Left ventricle myocardium inferior (tissue), 1 donor: ENCODE data around the gene MRPL2. TPM values are rescaled to one million over a fixed set of nuclear protein-coding genes. Genes with fewer than 3 reads are reported as not detected.

Experiments used
- DNase-seq: peaks from one replicate; pipeline ENCODE4 v3.0.0-alpha.2; 2020
- H3K27ac ChIP-seq: fragments of 200-600 bp; replicated peaks from 2 replicates; pipeline ENCODE4 v1.8.0; 2021
- H3K27me3 ChIP-seq: fragments of 200-600 bp; 2 replicates; pipeline ENCODE4 v1.8.0; 2021; ENCODE audit warnings: low read depth
- H3K36me3 ChIP-seq: fragments of 200-600 bp; 2 replicates; pipeline ENCODE4 v1.8.0; 2021
- H3K4me1 ChIP-seq: fragments of 200-600 bp; 2 replicates; pipeline ENCODE4 v1.8.0; 2021
- H3K4me3 ChIP-seq: fragments of 200-600 bp; 2 replicates; pipeline ENCODE4 v1.8.0; 2021; ENCODE audit warnings: mild to moderate bottlenecking, moderate library complexity
- H3K9me3 ChIP-seq: fragments of 200-600 bp; replicated peaks from 2 replicates; pipeline ENCODE4 v1.8.0; 2021
- CTCF ChIP-seq: fragments of 200-600 bp; IDR thresholded peaks from 2 replicates; pipeline ENCODE4 v1.8.0; 2021; ENCODE audit warnings: antibody characterized with exemption, mild to moderate bottlenecking, borderline replicate concordance
- intact Hi-C: fragments of 100-400 bp; cut with micrococcal nuclease; formaldehyde crosslinking; loops from one replicate; pipeline ENCODE4 v1.11.0; 2022
- total RNA-seq: library from RNA; stranded (reverse); fragmentation: NEBNext Ultra II Directional; extraction: Animal tissue kit (Norgen Biotek cat#: 25700); gene quantifications from one replicate; pipeline ENCODE4 v1.2.1, GENCODE V29; 2021
- donor health status: DM: no; HTN: yes; CAD: no; lungs with severe emphysema.

MRPL2 gene
- total RNA-seq, 1 donor from 2014 or later = 94.9 TPM

GRCh38 chr6:43074847-43075669 lies 15.8 kb upstream of the MRPL2 start:
- no peak overlapping the region for H3K27ac ChIP-seq
- H3K4me1 ChIP-seq = peaks cover 15% of the 10 kb centered on the region
- intact Hi-C loops = no loop called here
- H3K9me3 ChIP-seq = no peaks in the 10 kb centered on the region
- DNase-seq = no peak
- no peak for TF ChIP-seq CTCF
- peaks cover 29% of the 10 kb centered on the region for H3K27me3 ChIP-seq
- H3K4me3 ChIP-seq = no peak overlapping the region
- peaks cover 47% of the 10 kb centered on the region for H3K36me3 ChIP-seq

- Histone ChIP-seq H3K36me3 (peaks cover 71% of the 10 kb centered on the region), H3K4me1 (no peaks in the 10 kb centered on the region), H3K4me3 (no peak overlapping the region), H3K27ac (no peak overlapping the region), H3K9me3 (no peaks in the 10 kb centered on the region), H3K27me3 (no peaks in the 10 kb centered on the region)
- DNase-seq = no peak
- TF ChIP-seq CTCF = peak; percentile 38
- intact Hi-C loops = no loop called here
Measured at GRCh38 chr6:43070028-43070632, 10.9 kb upstream of the MRPL2 start.

GRCh38 chr6:43062818-43063217 lies 3.6 kb upstream of the MRPL2 start:
- no peak for DNase-seq
- Histone ChIP-seq H3K9me3 (no peaks in the 10 kb centered on the region), H3K27ac (no peak overlapping the region), H3K27me3 (no peaks in the 10 kb centered on the region), H3K4me3 (no peak overlapping the region), H3K36me3 (peaks cover 53% of the 10 kb centered on the region), H3K4me1 (peaks cover 33% of the 10 kb centered on the region)
- no peak for TF ChIP-seq CTCF
- intact Hi-C loops = no loop called here

- peaks cover 37% of the 10 kb centered on the region for H3K4me1 ChIP-seq
- H3K36me3 ChIP-seq = peaks cover 55% of the 10 kb centered on the region
- DNase-seq = no peak
- no peak overlapping the region for H3K4me3 ChIP-seq
- no peak overlapping the region for H3K27ac ChIP-seq
- H3K9me3 ChIP-seq = no peaks in the 10 kb centered on the region
- intact Hi-C loops = no loop called here
- TF ChIP-seq CTCF = no peak
- no peaks in the 10 kb centered on the region for H3K27me3 ChIP-seq
Measured at GRCh38 chr6:43061861-43062260, 2.6 kb upstream of the MRPL2 start.

GRCh38 chr6:43060755-43061633 lies 1.8 kb upstream of the MRPL2 start:
- H3K27me3 ChIP-seq = no peaks in the 10 kb centered on the region
- no peaks in the 10 kb centered on the region for H3K9me3 ChIP-seq
- peak overlapping the region; percentile 93 for H3K27ac ChIP-seq
- TF ChIP-seq CTCF = no peak
- H3K36me3 ChIP-seq = peaks cover 55% of the 10 kb centered on the region
- intact Hi-C loops = no loop called here
- H3K4me1 ChIP-seq = peaks cover 37% of the 10 kb centered on the region
- DNase-seq = no peak
- H3K4me3 ChIP-seq = peak overlapping the region; percentile 82
